HG03342 (cell line): Measurements from ENCODE around the gene ZC2HC1B.

Source experiments
- ATAC-seq: cut with Tn5 transposase; IDR thresholded peaks from one replicate; pipeline ENCODE4 v1.9.1; 2021; ENCODE audit warnings: mild to moderate bottlenecking, moderate library complexity; ENCODE audit not compliant: unreplicated experiment

The ZC2HC1B gene

DNA sequence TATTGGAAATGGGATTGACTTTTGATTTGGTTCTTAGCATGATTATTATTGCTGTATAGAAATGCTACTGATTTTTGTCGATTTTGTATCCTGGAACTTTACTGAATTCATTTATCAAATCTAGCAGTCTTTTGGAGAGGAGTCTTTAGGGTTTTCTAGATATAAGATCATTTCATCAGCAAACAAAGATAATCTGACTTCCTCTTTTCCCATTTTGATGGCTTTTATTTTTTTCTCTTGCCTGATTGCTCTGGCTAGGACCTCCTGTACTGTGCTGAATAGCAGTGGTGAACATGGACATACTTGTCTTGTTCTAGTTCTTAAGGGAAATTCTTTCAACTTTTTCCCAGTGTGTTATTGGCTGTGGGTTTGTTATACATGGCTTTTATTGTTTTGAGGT is 64.6 kb downstream of the ZC2HC1B start:
- no peak for ATAC-seq

DNA sequence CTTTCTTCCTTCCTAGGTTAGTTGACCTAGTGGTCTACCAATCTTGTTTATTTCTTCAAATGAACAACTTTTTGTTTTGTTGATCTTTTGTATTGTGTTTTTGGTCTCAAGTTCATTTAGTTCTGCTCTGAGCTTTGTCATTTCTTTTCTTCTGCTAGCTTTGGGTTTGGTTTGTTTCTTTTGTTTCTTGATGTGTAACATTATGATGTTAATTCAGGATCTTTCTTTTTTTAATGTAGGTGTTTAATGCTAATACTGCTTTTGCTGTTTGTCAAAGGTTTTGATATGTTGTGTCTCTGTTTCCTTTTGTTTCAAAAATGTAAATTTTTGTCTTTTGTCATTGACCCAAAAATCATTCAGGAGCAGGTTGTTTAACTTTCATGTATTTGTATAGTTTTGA is 65.7 kb downstream of the ZC2HC1B start:
- ATAC-seq, result no peak

DNA sequence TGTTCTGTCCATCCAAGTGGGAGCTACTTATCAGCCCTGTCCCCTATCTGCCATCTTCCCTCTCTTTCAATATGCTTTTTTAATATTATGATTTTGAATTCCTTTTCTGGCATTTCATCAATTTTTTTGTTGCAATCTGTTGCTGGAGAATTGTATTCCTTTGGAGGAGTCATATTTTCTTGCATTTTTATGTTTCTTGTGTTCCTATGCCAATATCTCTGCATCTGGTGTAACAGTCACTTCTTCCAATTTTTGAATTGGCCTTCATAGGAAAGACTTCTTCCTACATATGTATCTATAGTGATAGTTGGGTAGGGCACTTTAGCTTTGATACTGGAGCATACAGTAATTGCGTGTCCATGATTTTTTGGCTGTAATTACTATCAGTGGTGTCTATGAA is 70.1 kb downstream of the ZC2HC1B start:
- no peak for ATAC-seq

DNA sequence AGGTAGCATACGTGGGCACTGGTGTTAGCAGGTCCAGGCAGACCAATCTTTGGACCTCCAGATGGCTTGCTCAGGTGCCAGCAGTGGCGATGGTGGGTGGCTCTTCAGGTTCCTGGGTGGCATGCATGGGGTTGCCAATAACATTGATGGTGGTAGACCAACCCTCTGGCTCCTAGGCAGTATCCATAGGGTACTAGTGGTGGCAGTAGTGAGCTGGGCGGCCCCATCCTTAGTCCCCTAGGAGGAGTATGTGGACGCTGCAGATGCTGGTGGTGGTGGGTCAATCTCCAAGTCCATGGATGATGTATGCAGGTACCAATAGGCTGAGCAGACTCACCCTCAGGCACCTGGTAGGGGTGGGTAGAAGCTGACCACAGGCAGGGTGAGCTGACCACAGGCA is 70.6 kb downstream of the ZC2HC1B start:
- no peak for ATAC-seq

DNA sequence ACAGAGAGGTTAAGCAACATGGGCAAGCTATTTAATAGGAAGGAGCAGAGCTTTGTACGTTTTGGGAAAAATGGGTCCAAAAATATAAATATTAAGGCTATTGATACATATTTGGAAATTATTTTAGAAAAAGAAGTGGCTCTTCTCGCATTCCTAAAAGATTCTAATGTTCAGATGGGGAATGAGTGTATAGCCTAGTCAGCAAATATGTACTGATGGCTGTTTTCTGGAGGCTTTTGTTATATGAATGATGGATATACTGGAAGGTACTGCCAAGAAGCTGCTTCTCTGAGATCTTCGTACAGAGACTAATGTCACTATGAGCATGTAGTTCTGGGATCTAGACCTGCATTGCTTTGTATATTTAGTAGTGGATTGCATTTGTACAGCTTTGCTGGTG is 72.1 kb downstream of the ZC2HC1B start:
- ATAC-seq, result no peak

DNA sequence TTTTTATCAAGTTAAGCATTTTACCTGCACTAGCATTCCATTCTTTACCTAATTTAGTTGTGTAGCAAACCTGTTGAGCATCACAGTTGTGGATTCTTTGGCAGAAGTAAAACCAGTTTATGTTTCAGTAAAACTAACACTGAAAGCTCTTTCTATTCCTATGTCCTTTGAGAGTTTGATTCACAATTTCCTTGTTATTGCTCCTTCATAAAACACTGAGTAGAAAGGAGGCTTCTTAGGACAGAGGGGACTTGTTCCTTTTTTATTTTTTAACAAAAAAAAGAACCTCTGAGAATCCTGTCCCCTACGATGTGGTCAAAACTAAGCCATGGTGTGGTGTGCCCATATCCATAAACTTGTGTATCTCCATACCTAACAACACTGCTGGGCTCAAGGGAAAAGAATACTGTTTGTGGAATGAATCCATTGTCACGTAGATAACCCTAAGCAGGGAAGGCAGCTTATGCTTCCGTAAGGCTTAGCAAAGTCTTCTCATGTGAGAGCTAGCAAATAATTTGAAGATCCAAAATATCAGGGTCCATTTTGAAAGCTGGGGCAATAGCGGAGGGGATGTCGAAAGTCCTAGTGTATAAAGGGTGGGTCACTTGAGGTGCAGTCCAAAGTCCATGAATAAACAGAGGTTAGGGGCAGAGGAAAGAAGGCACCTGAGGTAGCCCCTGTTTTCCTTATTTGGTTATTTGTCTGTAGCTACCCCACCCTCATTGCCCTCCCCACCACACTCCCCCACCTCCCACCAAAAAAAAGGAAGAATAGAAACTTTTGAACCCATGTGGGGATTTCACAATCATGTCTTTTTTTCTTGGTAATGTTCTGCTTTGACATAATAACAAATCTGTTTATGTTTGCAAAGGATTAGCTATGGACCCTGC is 72.7 kb downstream of the ZC2HC1B start:
- no peak for ATAC-seq

DNA sequence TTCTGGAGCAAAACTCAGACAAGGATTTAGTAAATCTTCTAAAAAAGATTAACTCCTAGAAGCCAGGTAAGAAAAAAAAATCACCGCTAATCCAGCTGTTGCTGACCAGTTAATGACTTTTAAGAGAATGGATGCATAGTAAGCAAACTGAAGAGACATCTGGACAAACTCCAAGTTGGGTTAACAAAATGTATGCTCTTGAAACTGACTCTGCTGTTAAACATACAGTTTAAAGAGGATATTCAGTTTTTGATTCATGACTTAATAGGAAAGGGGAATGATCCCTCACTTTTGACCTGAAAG is 73.3 kb downstream of the ZC2HC1B start:
- no peak for ATAC-seq

DNA sequence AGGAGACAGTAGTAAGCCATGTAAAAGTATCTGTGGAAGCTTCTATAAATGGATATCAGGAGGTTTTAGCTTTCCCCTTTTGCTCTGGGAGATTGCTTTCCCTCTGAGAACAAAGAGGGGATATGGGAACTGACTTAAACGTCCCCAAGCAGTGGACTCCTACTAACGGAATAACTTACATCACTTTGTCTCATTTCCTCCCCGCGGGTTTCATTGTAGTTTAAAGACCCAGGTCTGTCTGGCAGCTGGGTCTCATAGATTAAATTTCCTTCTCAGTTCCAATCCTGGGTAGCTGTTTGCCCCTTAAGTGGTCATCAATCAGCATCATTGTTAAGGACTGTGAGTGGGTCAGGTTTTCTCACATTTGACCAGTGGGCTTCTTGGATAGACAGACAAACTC is 75.1 kb downstream of the ZC2HC1B start:
- ATAC-seq, result no peak

DNA sequence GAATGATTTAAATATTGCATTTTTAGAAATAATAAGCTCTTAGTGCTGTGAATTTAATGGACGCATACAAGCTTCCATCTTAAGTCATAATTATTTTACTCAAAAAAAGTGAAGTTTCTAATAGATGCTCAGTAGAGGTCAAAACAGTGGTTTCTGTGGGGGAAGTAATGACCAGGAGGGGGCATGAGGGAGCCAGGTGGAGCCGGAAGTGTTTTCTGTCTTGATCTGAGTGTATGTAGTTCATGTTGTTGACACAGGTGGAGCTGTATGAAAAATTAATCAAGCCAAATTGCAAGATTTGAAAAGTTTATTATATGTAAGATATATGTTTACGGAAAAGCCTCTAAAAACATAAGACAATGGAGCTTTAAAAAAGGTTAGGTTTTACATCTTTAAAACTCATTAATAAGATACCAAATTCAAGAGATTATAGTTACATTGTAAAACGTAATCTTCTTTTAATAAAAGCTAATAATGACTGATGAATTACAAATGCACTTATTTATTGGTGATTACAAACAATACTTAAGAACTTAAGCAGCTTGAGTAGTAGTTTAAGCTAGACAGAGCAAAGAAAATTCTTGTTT is 75.8 kb downstream of the ZC2HC1B start:
- ATAC-seq, result peak; percentile 100

DNA sequence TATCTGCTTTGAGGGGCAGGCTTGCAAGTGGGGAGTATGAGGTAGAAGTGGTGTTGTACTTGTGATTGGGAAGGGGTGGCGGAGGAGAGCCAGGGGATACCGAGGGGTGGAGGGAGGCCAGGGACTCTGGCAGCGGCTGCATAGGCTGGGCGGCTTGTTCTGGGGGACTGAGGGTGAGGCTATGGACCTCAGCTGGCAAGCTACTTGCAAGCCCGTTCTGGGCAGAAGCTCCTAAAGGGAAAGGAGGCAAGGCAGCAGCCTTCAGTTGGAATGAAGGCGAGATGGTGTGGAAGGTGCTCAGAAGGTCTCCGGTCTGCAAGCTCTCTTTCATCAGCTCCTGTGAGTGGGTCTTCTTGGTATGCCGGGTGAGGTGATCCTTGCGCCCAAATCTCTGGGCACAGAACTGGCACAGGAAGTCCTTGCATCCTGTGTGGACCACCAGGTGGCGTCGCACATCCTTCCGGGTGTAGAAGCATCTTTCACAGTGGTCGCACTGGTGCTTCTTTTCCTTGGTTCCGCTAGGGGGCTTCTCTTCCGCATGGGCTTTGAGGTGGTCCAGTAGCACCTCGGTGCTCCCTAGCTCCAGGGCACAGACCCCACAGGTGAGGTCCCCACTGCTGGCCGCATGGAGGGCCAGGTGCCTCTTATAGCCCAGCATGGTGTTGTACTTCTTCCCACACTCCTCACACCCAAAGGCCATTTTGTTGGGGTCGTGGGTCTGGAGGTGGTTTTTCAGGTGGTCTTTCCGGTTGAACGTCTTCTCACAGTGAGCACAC is 77.8 kb downstream of the ZC2HC1B start:
- ATAC-seq, result peak; percentile 56

DNA sequence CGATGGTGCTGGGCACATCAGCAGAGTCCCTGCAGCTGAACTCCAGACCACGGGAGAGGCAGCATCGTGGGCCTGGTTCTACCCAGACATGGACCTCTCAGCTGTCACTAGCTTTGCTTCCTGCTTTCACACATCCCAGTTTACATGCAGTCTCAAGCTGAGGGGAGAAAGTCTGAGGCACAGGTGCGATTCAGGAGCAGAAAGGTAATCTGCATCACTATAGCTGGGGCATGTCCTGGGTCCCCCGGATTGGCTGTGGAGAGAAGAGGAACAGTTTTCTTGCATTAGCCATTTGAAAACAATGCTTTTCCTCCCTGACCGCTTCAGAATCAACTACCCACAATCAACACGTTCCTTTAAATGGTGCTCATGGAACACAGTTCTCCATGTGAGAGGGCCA is 83.9 kb downstream of the ZC2HC1B start:
- no peak for ATAC-seq

DNA sequence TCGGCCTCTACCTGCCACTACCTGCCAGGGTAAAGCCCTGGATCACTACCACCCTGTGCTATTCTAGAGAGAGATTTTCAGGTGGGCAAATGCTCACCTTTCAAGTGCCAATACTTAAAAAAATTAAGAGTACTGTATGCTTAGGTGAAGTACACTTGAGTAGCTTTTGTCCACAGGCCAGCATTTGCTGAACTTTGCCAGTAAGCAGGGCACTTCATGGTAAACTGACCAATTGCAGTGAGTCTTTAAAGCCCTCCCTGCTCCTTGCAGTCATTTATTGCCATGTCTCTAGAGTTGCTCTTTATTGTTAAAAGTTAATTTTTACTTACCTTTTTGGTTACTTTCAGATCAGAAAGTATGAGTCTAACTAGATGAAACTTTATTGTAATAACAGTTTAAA is 85.3 kb downstream of the ZC2HC1B start:
- ATAC-seq, result no peak

DNA sequence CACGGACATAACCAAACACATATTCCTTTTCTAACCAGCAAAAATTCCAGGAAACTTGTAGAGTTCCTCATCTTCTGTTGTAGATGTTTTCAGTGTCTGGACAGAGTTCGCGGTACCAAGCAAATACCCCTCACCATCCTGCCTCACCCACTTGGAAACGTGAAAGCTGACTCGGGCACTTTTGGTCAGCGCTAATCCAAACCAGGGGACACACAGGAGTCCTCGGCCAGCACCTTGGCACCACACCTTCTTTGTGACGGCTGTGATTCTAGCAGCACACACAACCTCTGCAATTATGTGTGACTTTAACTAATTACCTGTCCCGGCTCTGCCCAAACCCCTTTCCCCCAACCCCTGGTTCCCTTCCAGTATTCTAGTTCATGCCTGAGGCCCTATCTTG is 85.7 kb downstream of the ZC2HC1B start:
- no peak for ATAC-seq

DNA sequence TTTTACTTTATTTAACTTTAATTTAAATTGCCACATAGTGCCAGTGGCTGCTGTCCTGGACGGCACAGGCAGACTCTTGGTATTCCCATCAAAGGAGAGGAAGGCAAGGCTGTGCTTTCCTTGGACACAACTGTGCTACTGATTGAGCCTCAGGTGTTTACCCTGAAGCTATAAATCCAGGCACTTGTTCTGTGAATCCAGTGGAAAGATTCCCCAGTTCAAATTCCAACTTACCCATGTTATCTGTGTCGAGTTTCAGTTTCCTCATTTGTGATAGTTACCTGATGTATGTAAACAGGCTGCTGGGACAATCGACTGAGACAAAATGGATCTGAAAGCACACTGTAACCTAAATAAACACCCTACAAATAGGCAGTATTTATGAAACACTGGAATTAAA is 86.6 kb downstream of the ZC2HC1B start:
- no peak for ATAC-seq

DNA sequence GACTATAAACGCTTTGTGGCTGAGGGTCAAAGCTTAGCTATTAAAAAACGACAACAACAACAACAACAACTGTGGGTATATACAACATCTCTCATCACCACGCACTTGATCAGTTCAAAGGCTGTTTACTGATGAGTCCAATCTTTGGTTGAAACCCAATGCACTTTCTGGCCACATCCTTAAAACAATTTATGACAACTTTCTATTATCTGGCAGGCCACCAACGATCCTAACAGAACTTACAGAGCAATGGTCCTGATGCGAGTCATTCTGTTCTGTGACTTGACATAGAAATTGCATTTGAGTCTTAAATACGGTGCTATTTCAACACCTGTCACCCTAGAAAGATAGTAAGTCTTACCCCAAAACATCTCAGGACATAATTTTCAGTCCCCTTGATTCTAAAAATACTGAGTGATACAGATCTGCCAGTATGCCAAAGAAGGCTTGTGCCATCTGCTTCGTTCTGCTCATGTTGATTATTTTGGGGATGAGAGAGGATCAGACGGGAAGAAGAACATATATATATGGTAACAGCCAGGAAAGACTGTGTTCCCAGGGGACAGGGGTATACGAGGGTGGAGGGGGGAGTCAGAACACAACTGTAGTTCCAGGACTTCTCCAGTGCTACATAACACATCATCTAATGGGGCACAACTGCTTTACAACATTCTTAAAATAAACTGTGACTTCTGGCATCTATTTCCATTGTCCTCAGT is 87.9 kb downstream of the ZC2HC1B start:
- no peak for ATAC-seq

DNA sequence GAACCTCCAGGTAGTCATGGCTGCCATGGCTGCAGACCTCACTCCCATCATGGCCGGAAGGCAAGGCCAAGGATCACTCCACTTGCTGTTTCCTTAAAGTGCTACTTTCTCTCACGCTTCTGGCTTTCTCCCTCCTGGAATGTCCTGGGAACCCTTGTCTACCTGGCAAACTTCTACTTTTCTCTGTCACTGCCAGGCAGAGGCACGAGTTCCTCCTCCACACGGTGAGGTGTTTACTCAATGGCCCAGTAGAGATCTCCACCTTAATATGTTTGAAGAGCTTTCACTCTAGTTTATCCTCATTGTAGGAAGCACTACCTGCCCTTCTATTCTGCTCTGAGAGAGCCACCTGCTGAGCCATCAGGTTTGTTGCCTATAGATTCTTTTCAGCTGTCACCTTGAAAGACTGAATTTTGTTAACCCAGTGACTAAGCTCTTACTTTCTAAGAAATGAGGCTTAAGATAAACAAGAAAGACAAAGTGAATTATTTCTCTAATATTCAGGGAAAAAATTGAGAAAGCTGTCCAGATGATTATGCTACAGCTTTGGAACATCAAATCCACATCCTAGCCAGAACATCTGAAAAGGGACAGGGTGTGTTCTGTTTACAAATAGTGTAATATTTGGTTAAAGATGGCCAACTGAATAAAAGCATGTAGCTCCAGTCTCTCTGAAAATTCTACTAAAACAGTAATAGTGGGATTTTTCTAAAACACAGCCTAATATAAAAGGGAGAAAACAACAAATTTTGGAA is 88.8 kb downstream of the ZC2HC1B start:
- ATAC-seq, result no peak

DNA sequence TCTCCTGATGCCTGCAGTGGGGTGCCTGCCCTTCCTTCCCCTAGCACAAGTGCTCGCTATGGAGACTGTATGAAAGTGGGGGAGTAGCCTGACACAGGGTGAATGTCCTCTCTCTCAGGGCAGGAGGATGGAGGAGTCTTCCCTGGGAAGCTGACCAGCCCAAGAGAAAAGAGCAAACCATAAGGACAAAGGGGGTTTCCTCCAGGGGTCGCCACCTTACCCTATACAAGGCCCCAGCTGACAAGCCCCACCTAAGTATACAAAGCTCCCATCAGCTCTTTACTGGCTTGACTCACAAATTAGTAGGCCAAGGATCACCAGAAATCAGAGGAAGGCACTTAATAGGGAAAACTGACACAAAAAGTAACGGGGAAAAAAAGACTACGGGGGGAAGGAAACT is 89.6 kb downstream of the ZC2HC1B start:
- ATAC-seq, result no peak

DNA sequence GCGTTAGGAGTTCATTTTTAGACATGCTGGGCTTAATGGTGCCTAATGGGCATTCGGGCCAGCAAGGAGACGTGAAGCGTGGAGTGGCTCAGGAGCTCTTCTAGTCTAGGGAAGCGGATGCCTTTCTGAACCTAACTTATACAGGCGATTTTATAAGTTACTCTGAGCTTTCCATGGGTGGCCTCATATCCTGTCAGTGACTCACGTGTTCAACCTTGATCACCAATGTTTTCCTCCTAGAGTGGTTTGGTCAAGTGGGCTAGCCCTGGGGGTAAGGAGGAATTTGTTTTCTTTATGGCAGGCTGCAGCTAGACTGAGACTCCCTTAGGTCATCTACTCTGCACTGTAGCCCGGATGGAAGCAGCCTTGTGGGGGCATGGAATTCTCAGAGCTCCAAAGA is 91.7 kb downstream of the ZC2HC1B start:
- no peak for ATAC-seq

DNA sequence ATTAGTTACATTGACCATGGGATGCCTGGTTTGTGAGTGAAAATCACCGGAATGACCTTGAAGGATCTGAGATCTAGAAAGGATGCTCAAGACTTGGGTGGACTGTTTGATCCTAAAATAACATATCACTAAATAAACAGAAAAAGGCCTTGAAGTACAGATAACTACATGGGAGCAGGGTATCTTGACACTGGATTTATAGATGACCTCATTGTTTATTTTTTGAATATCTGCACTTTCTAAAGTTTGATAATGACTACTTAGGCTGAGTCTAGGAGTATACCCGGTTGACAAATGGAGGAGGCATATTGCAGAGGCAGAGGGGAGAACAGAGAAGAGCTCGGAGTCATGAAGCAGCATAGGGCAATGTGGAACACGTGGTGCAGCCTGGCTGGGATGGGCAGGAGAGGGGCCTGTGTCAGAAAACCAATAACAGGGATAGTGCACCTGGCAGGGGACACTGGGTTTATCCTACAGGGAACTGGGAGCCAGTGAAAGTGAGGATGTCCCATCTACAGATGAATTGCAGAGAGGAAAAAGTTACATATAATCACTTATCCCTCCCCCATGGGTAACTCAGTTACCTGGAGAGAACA is 93.5 kb downstream of the ZC2HC1B start:
- ATAC-seq, result no peak

DNA sequence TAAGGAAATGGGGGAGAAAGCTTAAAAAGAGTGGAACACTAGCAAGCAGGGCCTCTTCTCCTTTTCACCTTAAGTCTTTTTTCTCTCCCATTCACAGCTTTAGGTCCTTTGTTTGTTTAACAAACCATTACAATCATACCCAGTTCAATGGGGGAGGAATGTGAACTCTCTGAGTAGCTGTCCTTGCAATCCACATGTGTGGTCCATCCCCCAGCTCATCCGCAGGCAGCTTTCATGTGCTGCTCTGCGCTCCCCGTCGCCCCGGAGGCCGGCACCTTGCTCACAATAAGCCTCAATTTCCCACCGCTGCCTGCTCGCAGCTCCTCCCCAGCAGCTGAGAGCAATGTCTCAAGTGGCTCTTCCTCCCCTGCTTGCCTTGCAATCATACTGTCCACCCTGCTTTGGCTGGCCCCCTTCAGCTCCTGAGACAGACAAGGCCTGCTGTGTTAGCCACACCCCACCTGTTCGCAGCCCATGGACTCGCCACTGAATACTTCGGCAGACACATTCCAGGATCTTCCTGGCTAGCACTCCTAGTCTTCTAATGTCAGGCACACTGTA is 94.6 kb downstream of the ZC2HC1B start:
- ATAC-seq, result no peak
